Measurements from ENCODE around the gene TLR7. TPM values are rescaled to one million over a fixed set of nuclear protein-coding genes. Genes with fewer than 3 reads are reported as not detected.

Gene TLR7
- total and polyA plus RNA-seq, 2 of the 13 experiments (the other 11 are each of a cell fraction or from before 2014, with no cell fraction given) = not detected

DNA sequence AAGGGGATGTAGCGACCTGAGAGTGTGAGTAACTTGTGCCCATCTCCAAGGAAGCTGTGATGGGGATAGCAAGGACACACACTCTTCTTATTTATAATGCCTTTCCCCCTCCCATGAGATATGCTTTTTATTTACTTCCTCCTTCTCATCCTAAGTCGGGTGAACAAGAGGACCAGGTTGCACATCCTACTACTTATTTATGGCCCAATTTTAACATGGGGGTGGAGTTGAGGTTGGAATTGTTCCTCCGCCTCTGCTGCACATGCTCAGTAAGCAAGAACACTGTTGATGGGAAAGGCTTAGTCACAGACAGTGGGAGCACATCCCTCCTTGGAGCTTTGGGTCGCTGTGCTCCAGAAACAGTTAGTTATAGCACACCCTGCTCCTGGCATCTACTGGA is 24.3 kb downstream of the TLR7 start (continued):
- no peak for TF ChIP-seq SALL1 (CRISPR knock-in tag; IDR thresholded peaks at IDR 0.05)

DNA sequence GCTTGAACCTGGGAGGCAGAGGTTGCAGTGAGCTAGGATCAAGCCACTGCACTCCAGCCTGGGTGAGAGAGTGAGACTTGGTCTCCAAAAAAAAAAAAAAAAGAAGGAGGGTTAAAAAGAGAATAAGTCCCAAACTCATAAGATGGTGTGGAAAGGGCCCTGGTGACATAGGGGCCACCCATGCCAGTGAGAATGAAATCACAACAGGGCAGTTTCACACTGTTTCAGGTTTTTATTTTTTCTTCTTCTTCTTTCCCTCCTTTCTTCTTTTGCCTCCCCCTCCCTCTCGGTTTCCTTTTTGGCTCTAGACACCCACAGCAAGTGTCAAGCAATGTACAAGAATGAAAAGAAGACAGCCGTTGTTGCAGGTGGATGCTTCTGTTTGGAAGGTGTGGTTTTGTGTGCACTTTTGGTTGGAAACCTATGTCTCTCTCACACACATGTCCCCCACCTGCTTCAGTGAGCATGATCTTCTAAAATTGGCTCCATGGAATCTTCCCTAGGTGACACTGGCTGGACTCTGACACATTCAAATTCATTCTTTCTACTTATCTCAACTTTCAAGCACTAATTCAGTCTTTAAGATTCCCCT is 25.1 kb downstream of the TLR7 start:
- 5% methylated on average over 2 of the region's 2 CpGs for WGBS (ENCODE audit: low lambda C conversion rate)
- H3K27ac ChIP-seq (ENCODE audit: extremely low read length, insufficient read depth, low read length) = no peak overlapping the region
- H3K9ac ChIP-seq (ENCODE audit: insufficient read depth, low read depth, low read length) = no peak overlapping the region
- no peaks in the 10 kb centered on the region for H3K27me3 ChIP-seq (ENCODE audit: control insufficient read depth in 1 of 2, insufficient read depth in 2 of 2, low read length in 2 of 2)
- in situ Hi-C loops (cut with HindIII; ENCODE audit: extremely low pct_ligation_motif_present, low pct_unique_long_range_greater_than_20kb) (loop anchor here (5.0 kb wide), 1 partner anchor 70 kb away; no protein-coding TSS in a partner anchor), intact Hi-C loops (cut with micrococcal nuclease; ENCODE audit: unreplicated experiment) (no loop called here)
- no peak for TF ChIP-seq EED (CRISPR knock-in tag; IDR thresholded peaks at IDR 0.05)
- no peak for TF ChIP-seq NFE2L1 (CRISPR knock-in tag; IDR thresholded peaks at IDR 0.05; ENCODE audit: borderline replicate concordance)
- TF ChIP-seq, protein P1, sequence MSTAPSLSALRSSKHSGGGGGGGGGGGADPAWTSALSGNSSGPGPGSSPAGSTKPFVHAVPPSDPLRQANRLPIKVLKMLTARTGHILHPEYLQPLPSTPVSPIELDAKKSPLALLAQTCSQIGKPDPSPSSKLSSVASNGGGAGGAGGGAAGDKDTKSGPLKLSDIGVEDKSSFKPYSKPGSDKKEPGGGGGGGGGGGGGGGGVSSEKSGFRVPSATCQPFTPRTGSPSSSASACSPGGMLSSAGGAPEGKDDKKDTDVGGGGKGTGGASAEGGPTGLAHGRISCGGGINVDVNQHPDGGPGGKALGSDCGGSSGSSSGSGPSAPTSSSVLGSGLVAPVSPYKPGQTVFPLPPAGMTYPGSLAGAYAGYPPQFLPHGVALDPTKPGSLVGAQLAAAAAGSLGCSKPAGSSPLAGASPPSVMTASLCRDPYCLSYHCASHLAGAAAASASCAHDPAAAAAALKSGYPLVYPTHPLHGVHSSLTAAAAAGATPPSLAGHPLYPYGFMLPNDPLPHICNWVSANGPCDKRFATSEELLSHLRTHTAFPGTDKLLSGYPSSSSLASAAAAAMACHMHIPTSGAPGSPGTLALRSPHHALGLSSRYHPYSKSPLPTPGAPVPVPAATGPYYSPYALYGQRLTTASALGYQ (CRISPR knock-in tag; IDR thresholded peaks at IDR 0.05) = no peak
- no peak for TF ChIP-seq NRL (CRISPR knock-in tag; IDR thresholded peaks at IDR 0.05; ENCODE audit: borderline replicate concordance)
- no peak for TF ChIP-seq KAT2B (IDR thresholded peaks at IDR 0.05; ENCODE audit: borderline replicate concordance, low read depth, low read length)
- TF ChIP-seq MYC (CRISPR knock-in tag; IDR thresholded peaks at IDR 0.05; ENCODE audit: borderline replicate concordance) = no peak
- TF ChIP-seq, protein P2, sequence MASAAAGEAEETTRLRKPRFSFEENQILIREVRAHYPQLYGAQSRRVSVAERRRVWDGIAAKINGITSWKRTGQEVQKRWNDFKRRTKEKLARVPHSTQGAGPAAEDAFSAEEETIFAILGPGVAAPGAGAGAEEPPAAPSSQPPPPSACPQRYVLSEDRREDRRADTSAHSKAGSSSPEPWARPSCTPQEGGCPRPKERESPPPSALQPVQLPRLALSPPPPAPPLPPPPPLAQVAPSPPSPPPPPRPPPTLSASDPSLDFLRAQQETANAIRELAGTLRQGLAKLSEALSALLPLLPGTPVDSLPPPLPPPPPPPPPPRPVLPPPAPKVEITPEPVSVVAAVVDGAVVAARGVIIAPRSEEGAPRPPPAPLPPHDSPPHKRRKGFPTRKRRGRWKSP (CRISPR knock-in tag; IDR thresholded peaks at IDR 0.05) = no peak
- TF ChIP-seq RAD51 (IDR thresholded peaks at IDR 0.05; ENCODE audit: borderline replicate concordance) = no peak
- TF ChIP-seq TEAD2 (CRISPR knock-in tag; IDR thresholded peaks at IDR 0.05) = no peak
- no peak for TF ChIP-seq ZNF460 (CRISPR knock-in tag; IDR thresholded peaks at IDR 0.05; ENCODE audit: borderline replicate concordance)
- no peak for TF ChIP-seq SMYD3 (CRISPR knock-in tag; IDR thresholded peaks at IDR 0.05)
- no peak for TF ChIP-seq PHB2 (IDR thresholded peaks at IDR 0.05; ENCODE audit: partially characterized antibody)
- TF ChIP-seq ZNF382 (CRISPR knock-in tag; IDR thresholded peaks at IDR 0.05; ENCODE audit: borderline replicate concordance) = no peak
- TF ChIP-seq, protein P3, sequence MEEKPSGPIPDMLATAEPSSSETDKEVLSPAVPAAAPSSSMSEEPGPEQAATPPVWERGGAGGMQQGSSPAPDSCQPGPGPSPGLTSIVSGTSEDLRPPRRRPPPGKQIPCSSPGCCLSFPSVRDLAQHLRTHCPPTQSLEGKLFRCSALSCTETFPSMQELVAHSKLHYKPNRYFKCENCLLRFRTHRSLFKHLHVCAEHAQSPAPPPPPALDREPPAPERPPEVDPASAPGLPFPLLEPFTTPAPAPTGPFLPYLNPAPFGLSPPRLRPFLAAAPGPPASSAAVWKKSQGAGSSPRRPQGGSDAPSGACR (CRISPR knock-in tag; IDR thresholded peaks at IDR 0.05) = no peak
- TF ChIP-seq TOE1 (CRISPR knock-in tag; IDR thresholded peaks at IDR 0.05) = no peak
- no peak for TF ChIP-seq FOXK2 (IDR thresholded peaks at IDR 0.05)
- TF ChIP-seq, protein P4, sequence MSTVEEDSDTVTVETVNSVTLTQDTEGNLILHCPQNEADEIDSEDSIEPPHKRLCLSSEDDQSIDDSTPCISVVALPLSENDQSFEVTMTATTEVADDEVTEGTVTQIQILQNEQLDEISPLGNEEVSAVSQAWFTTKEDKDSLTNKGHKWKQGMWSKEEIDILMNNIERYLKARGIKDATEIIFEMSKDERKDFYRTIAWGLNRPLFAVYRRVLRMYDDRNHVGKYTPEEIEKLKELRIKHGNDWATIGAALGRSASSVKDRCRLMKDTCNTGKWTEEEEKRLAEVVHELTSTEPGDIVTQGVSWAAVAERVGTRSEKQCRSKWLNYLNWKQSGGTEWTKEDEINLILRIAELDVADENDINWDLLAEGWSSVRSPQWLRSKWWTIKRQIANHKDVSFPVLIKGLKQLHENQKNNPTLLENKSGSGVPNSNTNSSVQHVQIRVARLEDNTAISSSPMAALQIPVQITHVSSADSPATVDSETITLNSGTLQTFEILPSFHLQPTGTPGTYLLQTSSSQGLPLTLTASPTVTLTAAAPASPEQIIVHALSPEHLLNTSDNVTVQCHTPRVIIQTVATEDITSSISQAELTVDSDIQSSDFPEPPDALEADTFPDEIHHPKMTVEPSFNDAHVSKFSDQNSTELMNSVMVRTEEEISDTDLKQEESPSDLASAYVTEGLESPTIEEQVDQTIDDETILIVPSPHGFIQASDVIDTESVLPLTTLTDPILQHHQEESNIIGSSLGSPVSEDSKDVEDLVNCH (CRISPR knock-in tag; IDR thresholded peaks at IDR 0.05) = no peak
- TF ChIP-seq RFX5 (IDR thresholded peaks at IDR 0.05; ENCODE audit: low read depth, low read length) = no peak
- no peaks in the 10 kb centered on the region for H4K20me1 ChIP-seq (ENCODE audit: insufficient read depth, low read length)
- no peaks in the 10 kb centered on the region for H3K9me3 ChIP-seq (ENCODE audit: low read length)
- H3K4me3 ChIP-seq (replicated peaks in 1 of 3; ENCODE audit: insufficient read depth in 1 of 3, low read depth in 2 of 3, low read length in 3 of 3) = no peak overlapping the region
- H3K4me1 ChIP-seq (ENCODE audit: insufficient read depth, low read length) = no peaks in the 10 kb centered on the region
- H2AFZ ChIP-seq (ENCODE audit: low read length) = no peak overlapping the region
- no peak for DNase-seq (ENCODE audit: low spot score)
- no peak for ATAC-seq
- H3K36me3 ChIP-seq (replicated peaks in 1 of 2; ENCODE audit: control insufficient read depth in 1 of 2, insufficient read depth in 2 of 2, low read length in 2 of 2) = no peaks in the 10 kb centered on the region
- H3K79me2 ChIP-seq (ENCODE audit: insufficient read depth, low read length) = no peaks in the 10 kb centered on the region
- no peak for FAIRE-seq
- no TSS peak for BruUV-seq (replicated peaks)
- ChIA-PET CTCF (ENCODE audit: low intra/inter-chr PET ratio, low total read pairs) (interaction anchor here (4.6 kb wide), 1 partner anchor 78 kb away, joined by 58 read pairs; no protein-coding TSS in a partner anchor), POLR2A (no interaction called here)
- H3K4me2 ChIP-seq (ENCODE audit: low read depth, low read length) = no peak overlapping the region

All from HepG2 (cell line).